HPDE6-E6E7 (cell line): ENCODE measurements around the gene UBL3.

ENCODE experiments used
- DNase-seq: peaks from one replicate; pipeline ENCODE4 v3.0.0; 2011; ENCODE audit warnings: missing footprints; ENCODE audit errors: extremely low spot score

UBL3 gene

GRCh38 chr13:29857085-29857484 is 6.7 kb upstream of the UBL3 start:
- no peak for DNase-seq

- no peak for DNase-seq
These were observed 6.0 kb upstream of the UBL3 start for GRCh38 chr13:29856426-29856825.

- DNase-seq = no peak
These were observed 5.4 kb upstream of the UBL3 start for GRCh38 chr13:29855784-29856183.

- no peak for DNase-seq
These were observed 4.6 kb upstream of the UBL3 start for GRCh38 chr13:29855009-29855408.

GRCh38 chr13:29853131-29853530 is 2.7 kb upstream of the UBL3 start:
- DNase-seq = no peak

- DNase-seq = no peak
These were observed 2.1 kb upstream of the UBL3 start for GRCh38 chr13:29852472-29853054.

GRCh38 chr13:29849731-29850212 is 645 bp downstream of the UBL3 start:
- no peak for DNase-seq

GRCh38 chr13:29849071-29849631 is 1.3 kb downstream of the UBL3 start:
- DNase-seq = no peak

- DNase-seq = no peak
These were observed 2.9 kb downstream of the UBL3 start for GRCh38 chr13:29847501-29847983.

- no peak for DNase-seq
These were observed 3.8 kb downstream of the UBL3 start for GRCh38 chr13:29846475-29847256.

- no peak for DNase-seq
These were observed 4.9 kb downstream of the UBL3 start for GRCh38 chr13:29845440-29846056.

- no peak for DNase-seq
These were observed 6.0 kb downstream of the UBL3 start for GRCh38 chr13:29844441-29844840.

GRCh38 chr13:29840585-29840984 is 9.8 kb downstream of the UBL3 start:
- no peak for DNase-seq

- no peak for DNase-seq
These were observed 14.9 kb downstream of the UBL3 start for GRCh38 chr13:29835280-29836061.

GRCh38 chr13:29832761-29833298 is 17.6 kb downstream of the UBL3 start:
- no peak for DNase-seq

- DNase-seq = no peak
These were observed 20.4 kb downstream of the UBL3 start for GRCh38 chr13:29830000-29830399.

- DNase-seq = no peak
These were observed 31.3 kb downstream of the UBL3 start for GRCh38 chr13:29819143-29819542.

- DNase-seq = no peak
These were observed 32.6 kb downstream of the UBL3 start for GRCh38 chr13:29817604-29818378.

GRCh38 chr13:29816715-29817114 is 33.7 kb downstream of the UBL3 start:
- DNase-seq = no peak

GRCh38 chr13:29815336-29815735 is 35.1 kb downstream of the UBL3 start:
- DNase-seq = no peak

- no peak for DNase-seq
These were observed 39.5 kb downstream of the UBL3 start for GRCh38 chr13:29810898-29811297.
